ENCODE results near the gene HDGFL2. TPM values are rescaled to one million over a fixed set of nuclear protein-coding genes. Genes with fewer than 3 reads are reported as not detected.

Gene HDGFL2
- total and polyA plus RNA-seq, 8 donors: 12.8 to 32.9 (median 18.3) TPM

DNA sequence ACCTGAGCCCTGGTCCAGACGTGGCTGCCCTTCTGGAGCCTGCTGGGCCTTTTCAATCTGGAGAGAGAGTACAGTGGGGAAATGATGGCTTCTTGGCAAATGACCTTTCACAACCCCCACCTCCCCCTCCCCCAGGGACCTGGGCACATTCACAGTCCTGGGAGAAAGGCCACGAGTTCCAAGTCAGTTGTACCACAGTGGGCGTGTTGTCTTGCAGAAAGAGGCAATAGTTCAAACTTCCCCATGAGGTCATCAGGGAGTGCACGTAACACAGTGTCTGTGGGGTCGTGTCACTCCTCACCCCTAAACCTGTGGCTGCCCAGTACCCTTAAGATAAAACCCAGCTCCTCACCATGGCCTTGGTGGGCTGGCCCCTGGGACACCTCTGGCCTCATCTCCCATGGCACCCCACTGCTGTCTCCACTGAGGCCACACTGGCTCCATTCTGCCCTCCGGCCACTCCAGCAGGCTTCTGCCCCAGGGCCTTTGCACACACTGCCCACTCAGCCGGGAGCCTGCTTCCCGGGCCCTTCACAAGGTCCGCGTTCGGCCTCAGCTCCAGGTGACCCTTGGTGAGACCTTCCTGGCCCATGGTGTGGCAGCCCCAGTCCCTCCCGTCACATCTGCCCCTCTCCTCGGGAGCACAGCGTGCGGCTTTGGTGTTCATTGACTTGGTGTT, 32.9 kb downstream of the HDGFL2 start:
- Histone ChIP-seq H3K27ac (no peak overlapping the region), H3K36me3 (peaks cover 0 to 4% (median 0%) of the 10 kb centered on the region in 3 donors), H3K27me3 (no peaks in the 10 kb centered on the region), H3K4me1 (no peaks in the 10 kb centered on the region), H3K4me3 (no peak overlapping the region), H3K9me3 (no peaks in the 10 kb centered on the region)
- intact Hi-C loops (cut with DNase I): no loop called here
- FAIRE-seq (no peak), ATAC-seq (peak in 1 of 4 donors; percentile 2), DNase-seq (peak in 1 of 6 donors; percentile 51)
- 80% methylated on average over 15 of the region's 15 CpGs for WGBS, 2 donors
- TF ChIP-seq CTCF (IDR thresholded peaks at IDR 0.05): no peak

DNA sequence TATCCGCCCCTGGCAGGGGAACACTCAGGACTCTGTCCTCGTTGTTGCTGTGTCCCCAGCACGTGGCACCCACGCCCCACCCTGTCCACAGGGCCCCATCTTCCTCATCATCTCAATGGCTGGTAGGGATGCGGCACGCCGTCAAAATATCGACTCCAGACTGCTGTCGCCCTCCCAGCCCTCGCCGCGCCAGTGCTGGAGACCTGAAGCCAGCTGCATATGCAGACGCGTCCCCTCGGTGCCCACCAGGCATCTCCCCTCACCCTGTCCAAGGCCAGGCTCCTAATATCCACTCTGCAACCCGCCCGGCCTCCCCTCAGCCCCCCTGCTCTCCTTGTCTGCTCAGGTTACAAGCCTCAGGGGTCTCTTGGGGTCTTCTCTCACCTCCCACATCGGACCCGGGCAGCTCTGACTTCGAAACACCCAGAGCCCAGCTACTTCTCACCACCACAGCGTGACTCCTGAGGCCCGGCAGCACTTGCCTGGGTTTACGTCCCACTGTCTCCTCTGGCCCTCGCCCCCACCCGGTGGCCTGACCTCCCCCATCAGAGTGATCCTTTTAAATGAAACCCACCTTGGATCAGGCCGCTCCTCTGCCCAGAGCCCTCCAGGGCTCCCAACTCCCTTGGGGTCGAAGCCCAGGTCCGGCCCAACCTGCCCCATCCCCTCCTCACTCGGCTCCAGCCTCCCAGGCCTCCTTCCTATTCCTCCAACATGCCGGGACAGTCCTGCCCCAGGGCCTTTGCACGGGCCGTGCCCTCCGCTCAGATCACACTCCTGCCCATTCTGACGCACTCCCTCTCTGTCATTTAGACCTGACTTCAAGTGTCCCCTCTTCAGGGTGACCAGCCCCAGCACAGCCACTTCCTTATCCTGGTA, 33.7 kb downstream of the HDGFL2 start:
- peaks cover 0 to 4% (median 0%) of the 10 kb centered on the region in 3 donors for H3K36me3 ChIP-seq
- H3K4me3 ChIP-seq: no peak overlapping the region
- no peak for TF ChIP-seq CTCF (IDR thresholded peaks at IDR 0.05)
- intact Hi-C loops (cut with DNase I): no loop called here
- WGBS, 2 donors: 94 to 97% methylated on average over 34 of the region's 34 CpGs
- ATAC-seq (no peak), DNase-seq (peak in 1 of 6 donors; percentile 48), FAIRE-seq (no peak)
- no peak overlapping the region for H3K27ac ChIP-seq
- H3K27me3 ChIP-seq: no peaks in the 10 kb centered on the region
- H3K9me3 ChIP-seq: no peaks in the 10 kb centered on the region
- no peaks in the 10 kb centered on the region for H3K4me1 ChIP-seq

DNA sequence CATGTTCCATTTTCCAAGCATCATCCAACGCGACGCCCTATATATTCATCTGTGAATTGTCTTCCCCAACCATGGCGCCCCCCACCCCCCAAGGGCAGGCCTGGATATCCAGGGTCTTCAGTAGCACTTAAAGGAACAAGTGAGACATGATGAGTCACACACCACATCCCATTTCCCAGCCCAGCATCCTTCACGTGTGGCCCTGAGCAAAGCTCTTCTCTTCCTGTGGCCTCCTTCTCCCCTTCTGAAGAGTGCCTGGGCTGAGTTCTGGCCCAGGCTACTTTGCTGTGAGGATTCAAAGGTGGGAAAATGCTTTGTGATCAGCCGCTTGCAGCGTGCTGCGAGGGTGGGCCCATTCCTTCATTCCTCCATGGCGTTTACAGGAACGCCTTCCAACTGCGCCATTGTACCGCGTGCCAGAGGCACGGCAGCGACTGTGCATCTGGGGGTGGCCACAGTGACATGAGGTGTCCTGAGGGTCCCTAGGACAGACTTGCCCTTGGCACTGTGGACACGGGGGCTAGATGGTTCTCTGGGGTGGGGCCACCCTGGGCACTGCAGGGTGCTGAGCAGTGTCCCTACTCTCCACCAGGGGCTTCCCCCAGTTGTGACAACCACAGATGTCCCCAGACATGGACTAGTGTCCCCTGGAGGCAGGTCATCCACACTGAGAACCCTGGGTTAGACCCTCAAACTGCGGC, 34.5 kb downstream of the HDGFL2 start:
- DNase-seq (peak in 1 of 6 donors; percentile 9), ATAC-seq (no peak), FAIRE-seq (no peak)
- no peak overlapping the region for H3K27ac ChIP-seq
- H3K4me1 ChIP-seq: no peaks in the 10 kb centered on the region
- no peaks in the 10 kb centered on the region for H3K27me3 ChIP-seq
- no peak overlapping the region for H3K4me3 ChIP-seq
- no peak for TF ChIP-seq CTCF (IDR thresholded peaks at IDR 0.05)
- no peaks in the 10 kb centered on the region for H3K9me3 ChIP-seq
- 91 to 93% methylated on average over 17 of the region's 17 CpGs for WGBS, 2 donors
- peaks cover 0 to 4% (median 0%) of the 10 kb centered on the region in 3 donors for H3K36me3 ChIP-seq
- intact Hi-C loops (cut with DNase I): no loop called here

DNA sequence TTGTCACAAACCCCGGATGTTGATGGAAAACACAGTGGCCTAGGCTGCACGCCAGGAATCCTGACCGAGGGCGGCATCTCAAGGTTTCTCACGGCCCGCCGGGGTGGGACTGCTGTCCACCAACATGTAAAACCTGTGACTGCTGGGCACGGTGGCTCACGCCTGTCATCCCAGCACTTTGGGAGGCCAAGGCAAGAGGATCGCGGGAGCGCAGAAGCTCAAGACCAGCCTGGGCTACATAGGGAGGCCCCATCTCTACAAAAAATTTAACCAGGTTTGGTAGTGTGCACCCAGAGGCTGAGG, 35.0 kb downstream of the HDGFL2 start:
- Histone ChIP-seq H3K36me3 (peaks cover 0 to 4% (median 0%) of the 10 kb centered on the region in 3 donors), H3K4me3 (no peak overlapping the region), H3K4me1 (no peaks in the 10 kb centered on the region), H3K27me3 (no peaks in the 10 kb centered on the region), H3K27ac (no peak overlapping the region), H3K9me3 (no peaks in the 10 kb centered on the region)
- intact Hi-C loops (cut with DNase I): no loop called here
- TF ChIP-seq CTCF (IDR thresholded peaks at IDR 0.05): no peak
- WGBS, 2 donors: 84 to 90% methylated on average over 12 of the region's 12 CpGs
- FAIRE-seq (no peak), DNase-seq (peak in 1 of 6 donors; percentile 17), ATAC-seq (no peak)

Data from pancreas (tissue), 10 donors.